ENCODE measurements around the gene CHST6. TPM values are rescaled to one million over a fixed set of nuclear protein-coding genes. Genes with fewer than 3 reads are reported as not detected.
"Not testable (repeated sequence)": the region's sequence is repeated elsewhere in the genome, so short reads cannot be mapped to it uniquely, and the experiment has no call there.

The CHST6 gene
- total RNA-seq, 4 donors from 2014 or later: 0.62 to 3.2 (median 1.6) TPM

DNA sequence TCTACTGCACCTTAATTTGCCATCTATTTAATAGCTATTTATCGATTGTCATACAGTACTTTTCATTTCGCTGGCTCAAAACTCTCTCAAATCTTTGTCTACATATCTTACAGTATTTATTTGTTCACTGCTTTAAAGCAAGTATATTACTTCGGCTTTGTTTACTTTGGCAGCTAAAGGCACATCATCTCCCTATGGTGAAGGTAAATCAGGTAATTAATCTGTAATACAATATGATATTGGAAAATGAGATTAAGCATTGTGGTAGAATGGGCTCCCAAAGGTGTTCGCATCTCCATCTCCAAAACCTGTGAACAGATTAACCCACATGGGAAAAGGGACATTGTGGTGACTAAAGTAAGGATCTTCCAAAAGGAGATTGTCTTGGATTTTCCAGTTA lies 37.2 kb downstream of the CHST6 start:
- no peak for ATAC-seq
- Histone ChIP-seq H3K36me3 (no peaks in the 10 kb centered on the region), H3K4me1 (peaks cover 0 to 32% (median 4%) of the 10 kb centered on the region in 3 donors), H3K27ac (no peak overlapping the region), H3K9me3 (no peaks in the 10 kb centered on the region), H3K27me3 (no peaks in the 10 kb centered on the region), H3K4me3 (no peak overlapping the region)
- TF ChIP-seq, protein P1, sequence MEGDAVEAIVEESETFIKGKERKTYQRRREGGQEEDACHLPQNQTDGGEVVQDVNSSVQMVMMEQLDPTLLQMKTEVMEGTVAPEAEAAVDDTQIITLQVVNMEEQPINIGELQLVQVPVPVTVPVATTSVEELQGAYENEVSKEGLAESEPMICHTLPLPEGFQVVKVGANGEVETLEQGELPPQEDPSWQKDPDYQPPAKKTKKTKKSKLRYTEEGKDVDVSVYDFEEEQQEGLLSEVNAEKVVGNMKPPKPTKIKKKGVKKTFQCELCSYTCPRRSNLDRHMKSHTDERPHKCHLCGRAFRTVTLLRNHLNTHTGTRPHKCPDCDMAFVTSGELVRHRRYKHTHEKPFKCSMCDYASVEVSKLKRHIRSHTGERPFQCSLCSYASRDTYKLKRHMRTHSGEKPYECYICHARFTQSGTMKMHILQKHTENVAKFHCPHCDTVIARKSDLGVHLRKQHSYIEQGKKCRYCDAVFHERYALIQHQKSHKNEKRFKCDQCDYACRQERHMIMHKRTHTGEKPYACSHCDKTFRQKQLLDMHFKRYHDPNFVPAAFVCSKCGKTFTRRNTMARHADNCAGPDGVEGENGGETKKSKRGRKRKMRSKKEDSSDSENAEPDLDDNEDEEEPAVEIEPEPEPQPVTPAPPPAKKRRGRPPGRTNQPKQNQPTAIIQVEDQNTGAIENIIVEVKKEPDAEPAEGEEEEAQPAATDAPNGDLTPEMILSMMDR (IDR thresholded peaks at IDR 0.05): no peak
- no peak for TF ChIP-seq EP300 (IDR thresholded peaks at IDR 0.05)
- TF ChIP-seq POLR2AphosphoS5 (IDR thresholded peaks at IDR 0.05): no peak
- TF ChIP-seq POLR2A (IDR thresholded peaks at IDR 0.05): no peak
- 93 to 94% methylated on average over 2 to 4 of the region's 4 CpGs for WGBS, 2 donors (ENCODE audit: low coverage in 1 of 2)

DNA sequence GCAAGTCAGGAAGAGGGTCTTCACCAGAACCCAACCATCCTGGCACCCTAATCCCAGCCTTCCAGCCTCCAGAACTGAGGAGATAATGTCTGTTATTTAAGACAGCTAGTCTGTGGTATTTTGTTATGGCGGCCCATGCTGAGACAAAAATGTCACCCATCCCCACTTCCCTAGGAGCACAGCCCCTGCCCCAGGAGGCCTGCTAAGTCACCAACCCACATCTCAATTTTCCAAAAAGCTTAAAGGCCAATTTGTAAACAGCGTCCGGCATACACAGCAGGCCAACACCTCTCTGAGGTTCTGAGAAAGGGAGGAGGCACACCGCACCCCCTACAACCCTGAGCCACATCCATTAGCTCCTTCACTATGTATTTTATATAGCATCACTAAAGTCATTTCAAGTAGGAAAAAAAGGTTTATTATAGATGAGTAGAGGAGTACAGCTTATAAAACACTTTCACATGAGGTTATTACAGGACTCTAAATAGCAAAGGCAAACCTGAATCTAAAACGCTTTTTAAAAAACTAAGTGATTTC lies 37.7 kb downstream of the CHST6 start:
- H3K4me1 ChIP-seq: peaks cover 0 to 27% (median 4%) of the 10 kb centered on the region in 3 donors

DNA sequence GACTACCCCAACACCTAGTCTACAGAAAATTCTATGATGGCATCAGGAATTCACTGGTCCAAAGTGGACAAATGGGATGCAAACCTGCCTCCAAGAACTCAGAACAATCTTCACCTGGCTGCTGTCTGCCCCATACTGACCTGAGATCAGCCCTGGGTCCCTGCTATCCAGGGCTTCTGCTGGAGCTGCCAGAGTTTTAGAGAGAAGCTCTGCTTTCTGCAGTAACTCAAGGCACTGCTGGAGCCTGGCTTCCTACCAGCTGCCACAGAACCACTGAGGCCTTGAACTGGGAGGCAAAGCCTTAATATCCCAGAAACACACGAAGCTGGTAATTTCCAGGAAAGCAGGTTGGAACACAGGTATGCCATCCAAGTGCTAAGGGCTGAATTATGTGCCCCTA lies 38.3 kb downstream of the CHST6 start:
- H3K4me1 ChIP-seq: peaks cover 0 to 21% (median under 1%) of the 10 kb centered on the region in 3 donors
- no peaks in the 10 kb centered on the region for H3K36me3 ChIP-seq
- no peaks in the 10 kb centered on the region for H3K27me3 ChIP-seq
- no peak for ATAC-seq
- no peak overlapping the region for H3K4me3 ChIP-seq
- TF ChIP-seq POLR2A (IDR thresholded peaks at IDR 0.05) (no peak), POLR2AphosphoS5 (IDR thresholded peaks at IDR 0.05) (no peak), EP300 (IDR thresholded peaks at IDR 0.05) (no peak)
- TF ChIP-seq, protein P1 (IDR thresholded peaks at IDR 0.05): no peak
- WGBS, 2 donors (ENCODE audit: low coverage in 1 of 2): 100% methylated on average over 1 of the region's 1 CpG; no CpG with 5 or more reads in 1 of the 2 donors
- H3K9me3 ChIP-seq: no peaks in the 10 kb centered on the region
- no peak overlapping the region for H3K27ac ChIP-seq

More for the DNA sequence above, 37.7 kb downstream of the CHST6 start:
- TF ChIP-seq EP300 (IDR thresholded peaks at IDR 0.05) (no peak), POLR2A (IDR thresholded peaks at IDR 0.05) (no peak), POLR2AphosphoS5 (IDR thresholded peaks at IDR 0.05) (no peak)
- TF ChIP-seq, protein P1 (IDR thresholded peaks at IDR 0.05): no peak
- Histone ChIP-seq H3K4me3 (no peak overlapping the region), H3K9me3 (no peaks in the 10 kb centered on the region), H3K27me3 (no peaks in the 10 kb centered on the region), H3K27ac (no peak overlapping the region), H3K36me3 (no peaks in the 10 kb centered on the region)
- no peak for ATAC-seq
- WGBS, 2 donors (ENCODE audit: low coverage in 1 of 2): 87 to 88% methylated on average over 1 to 5 of the region's 5 CpGs

DNA sequence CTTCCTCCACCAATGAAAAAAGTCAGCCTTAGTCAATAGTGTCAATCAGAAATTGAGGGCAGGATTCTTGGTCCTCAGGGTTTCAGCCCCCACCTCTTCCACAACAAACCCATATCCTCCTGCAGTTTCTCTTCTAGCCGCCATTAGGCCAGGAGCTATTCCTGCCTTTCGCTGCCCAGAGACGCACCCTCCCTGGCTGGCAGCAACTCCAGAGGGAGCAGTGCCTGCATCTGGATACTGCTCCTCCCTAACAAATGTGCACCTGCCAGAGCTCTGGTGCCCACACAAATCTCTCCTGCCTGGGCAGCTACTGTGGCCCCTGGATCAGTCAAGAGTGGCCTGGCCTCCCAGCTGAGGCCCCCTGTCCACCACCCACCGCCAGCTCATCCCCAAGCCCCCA lies 38.8 kb downstream of the CHST6 start:
- H3K4me1 ChIP-seq: peaks cover 0 to 16% (median 0%) of the 10 kb centered on the region in 3 donors
- not testable (repeated sequence) for H3K36me3 ChIP-seq, H3K27me3 ChIP-seq, H3K27ac ChIP-seq, ATAC-seq, H3K4me3 ChIP-seq, H3K9me3 ChIP-seq
- WGBS, 2 donors (ENCODE audit: low coverage in 1 of 2): 83 to 100% methylated on average over 1 of the region's 4 CpGs

DNA sequence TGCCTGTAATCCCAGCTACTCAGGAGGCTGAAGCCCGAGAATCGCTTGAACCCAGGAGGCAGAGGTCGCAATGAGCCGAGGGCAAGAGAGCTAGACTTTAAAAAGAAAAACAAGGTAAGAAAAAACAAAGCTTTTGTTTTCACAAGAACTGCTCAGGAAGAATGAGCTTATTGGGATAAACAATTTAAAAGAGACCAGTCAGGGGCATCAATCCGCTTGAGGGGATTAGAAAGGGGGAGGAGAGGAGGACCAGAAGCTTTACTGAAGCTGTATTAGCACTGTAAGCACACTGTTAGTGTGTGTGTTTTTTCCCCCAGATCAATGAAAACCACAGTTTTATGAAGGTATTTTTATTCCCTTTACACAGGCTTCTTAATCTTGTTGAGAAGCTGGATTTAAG lies 39.6 kb downstream of the CHST6 start:
- no peak for TF ChIP-seq EP300 (IDR thresholded peaks at IDR 0.05)
- TF ChIP-seq, protein P1 (IDR thresholded peaks at IDR 0.05): no peak
- TF ChIP-seq POLR2AphosphoS5 (IDR thresholded peaks at IDR 0.05): no peak
- no peak for TF ChIP-seq POLR2A (IDR thresholded peaks at IDR 0.05)
- 38 to 50% methylated on average over 1 to 3 of the region's 5 CpGs for WGBS, 2 donors (ENCODE audit: low coverage in 1 of 2)
- no peak for ATAC-seq
- H3K9me3 ChIP-seq: no peaks in the 10 kb centered on the region
- no peaks in the 10 kb centered on the region for H3K27me3 ChIP-seq
- H3K36me3 ChIP-seq: peaks cover 0 to 10% of the 10 kb centered on the region in 2 donors
- H3K4me3 ChIP-seq: no peak overlapping the region
- peaks cover 0 to 10% (median 0%) of the 10 kb centered on the region in 3 donors for H3K4me1 ChIP-seq
- no peak overlapping the region for H3K27ac ChIP-seq

Measured in gastroesophageal sphincter (tissue), 4 donors.